HUES6 (cell line): Measurements from ENCODE around the gene MUC5AC.
"Not testable (repeated sequence)": the region's sequence is repeated elsewhere in the genome, so short reads cannot be mapped to it uniquely, and the experiment has no call there.

Experiments used
- H3K27ac ChIP-seq: 2 replicates; pipeline ENCODE4 v1.7.0; 2013; ENCODE audit warnings: low read depth, mild to moderate bottlenecking, low read length, inconsistent platforms
- H3K27me3 ChIP-seq: 2 replicates; pipeline ENCODE4 v1.6.1; 2013; ENCODE audit warnings: low read length; ENCODE audit not compliant: control insufficient read depth, insufficient read depth
- H3K36me3 ChIP-seq: 2 replicates; pipeline ENCODE4 v1.6.1; 2013; ENCODE audit warnings: low read length; ENCODE audit not compliant: control insufficient read depth, insufficient read depth
- H3K4me1 ChIP-seq: 2 replicates; pipeline ENCODE4 v1.6.1; 2013; ENCODE audit warnings: low read length; ENCODE audit not compliant: control insufficient read depth, insufficient read depth
- H3K4me3 ChIP-seq: 2 replicates; pipeline ENCODE4 v1.5.1; 2013; ENCODE audit warnings: low read depth, low read length
- H3K9ac ChIP-seq: one replicate; pipeline ENCODE4 v1.6.1; 2013; ENCODE audit warnings: mild to moderate bottlenecking, low read length
- H3K9me3 ChIP-seq: 2 replicates; pipeline ENCODE4 v1.6.1; 2013; ENCODE audit warnings: low read depth, low read length; ENCODE audit not compliant: control insufficient read depth, insufficient read depth

The MUC5AC gene

GRCh38 chr11:1208394-1209261 is 50.9 kb downstream of the MUC5AC start:
- Histone ChIP-seq H3K9ac (no peak overlapping the region), H3K36me3 (no peaks in the 10 kb centered on the region), H3K27me3 (no peaks in the 10 kb centered on the region), H3K9me3 (peaks cover 24% of the 10 kb centered on the region), H3K4me1 (no peaks in the 10 kb centered on the region), H3K4me3 (no peak overlapping the region), H3K27ac (no peak overlapping the region)

GRCh38 chr11:1209371-1210057 is 51.8 kb downstream of the MUC5AC start:
- H3K9ac ChIP-seq = no peak overlapping the region
- H3K4me1 ChIP-seq = no peaks in the 10 kb centered on the region
- no peaks in the 10 kb centered on the region for H3K36me3 ChIP-seq
- no peak overlapping the region for H3K4me3 ChIP-seq
- no peak overlapping the region for H3K27ac ChIP-seq
- peaks cover 24% of the 10 kb centered on the region for H3K9me3 ChIP-seq
- no peaks in the 10 kb centered on the region for H3K27me3 ChIP-seq

- H3K9ac ChIP-seq = no peak overlapping the region
- no peak overlapping the region for H3K27ac ChIP-seq
- no peaks in the 10 kb centered on the region for H3K36me3 ChIP-seq
- H3K4me1 ChIP-seq = no peaks in the 10 kb centered on the region
- no peak overlapping the region for H3K4me3 ChIP-seq
- no peaks in the 10 kb centered on the region for H3K27me3 ChIP-seq
- H3K9me3 ChIP-seq = peaks cover 24% of the 10 kb centered on the region
These were observed 54.1 kb downstream of the MUC5AC start for GRCh38 chr11:1211838-1212237.

- H3K27me3 ChIP-seq, H3K36me3 ChIP-seq, H3K4me3 ChIP-seq, H3K9ac ChIP-seq, H3K4me1 ChIP-seq, H3K27ac ChIP-seq: not testable (repeated sequence)
- H3K9me3 ChIP-seq = peaks cover 11% of the 10 kb centered on the region
These were observed 58.1 kb downstream of the MUC5AC start for GRCh38 chr11:1215826-1216225.

GRCh38 chr11:1217151-1217550 is 59.4 kb downstream of the MUC5AC start:
- Histone ChIP-seq H3K4me1 (no peaks in the 10 kb centered on the region), H3K9ac (no peak overlapping the region), H3K4me3 (no peak overlapping the region), H3K27me3 (no peaks in the 10 kb centered on the region), H3K36me3 (no peaks in the 10 kb centered on the region), H3K9me3 (no peaks in the 10 kb centered on the region), H3K27ac (no peak overlapping the region)

GRCh38 chr11:1218256-1218787 is 60.6 kb downstream of the MUC5AC start:
- H3K4me3 ChIP-seq = no peak overlapping the region
- H3K27me3 ChIP-seq = no peaks in the 10 kb centered on the region
- no peak overlapping the region for H3K27ac ChIP-seq
- H3K4me1 ChIP-seq = no peaks in the 10 kb centered on the region
- H3K36me3 ChIP-seq = no peaks in the 10 kb centered on the region
- H3K9me3 ChIP-seq = no peaks in the 10 kb centered on the region
- no peak overlapping the region for H3K9ac ChIP-seq

- Histone ChIP-seq H3K27ac (no peak overlapping the region), H3K4me3 (no peak overlapping the region), H3K9ac (no peak overlapping the region), H3K36me3 (no peaks in the 10 kb centered on the region), H3K9me3 (no peaks in the 10 kb centered on the region), H3K27me3 (no peaks in the 10 kb centered on the region), H3K4me1 (peaks cover 2% of the 10 kb centered on the region)
These were observed 61.2 kb downstream of the MUC5AC start for GRCh38 chr11:1218788-1219445.

GRCh38 chr11:1219446-1219833 is 61.7 kb downstream of the MUC5AC start:
- Histone ChIP-seq H3K36me3 (no peaks in the 10 kb centered on the region), H3K4me3 (no peak overlapping the region), H3K27me3 (no peaks in the 10 kb centered on the region), H3K9ac (no peak overlapping the region), H3K9me3 (no peaks in the 10 kb centered on the region), H3K27ac (no peak overlapping the region), H3K4me1 (peaks cover 5% of the 10 kb centered on the region)

GRCh38 chr11:1219834-1220815 is 62.4 kb downstream of the MUC5AC start:
- H3K4me3 ChIP-seq = no peak overlapping the region
- H3K27me3 ChIP-seq = no peaks in the 10 kb centered on the region
- no peaks in the 10 kb centered on the region for H3K9me3 ChIP-seq
- H3K27ac ChIP-seq = no peak overlapping the region
- H3K36me3 ChIP-seq = no peaks in the 10 kb centered on the region
- peaks cover 11% of the 10 kb centered on the region for H3K4me1 ChIP-seq
- H3K9ac ChIP-seq = no peak overlapping the region

GRCh38 chr11:1220941-1221721 is 63.4 kb downstream of the MUC5AC start:
- Histone ChIP-seq H3K9ac (no peak overlapping the region), H3K27ac (no peak overlapping the region), H3K36me3 (no peaks in the 10 kb centered on the region), H3K9me3 (no peaks in the 10 kb centered on the region), H3K27me3 (no peaks in the 10 kb centered on the region), H3K4me3 (no peak overlapping the region), H3K4me1 (peaks cover 12% of the 10 kb centered on the region)
